Measurements from ENCODE around the gene SUSD3.
"Not testable (repeated sequence)": the region's sequence is repeated elsewhere in the genome, so short reads cannot be mapped to it uniquely, and the experiment has no call there.

- TF ChIP-seq, protein P1, sequence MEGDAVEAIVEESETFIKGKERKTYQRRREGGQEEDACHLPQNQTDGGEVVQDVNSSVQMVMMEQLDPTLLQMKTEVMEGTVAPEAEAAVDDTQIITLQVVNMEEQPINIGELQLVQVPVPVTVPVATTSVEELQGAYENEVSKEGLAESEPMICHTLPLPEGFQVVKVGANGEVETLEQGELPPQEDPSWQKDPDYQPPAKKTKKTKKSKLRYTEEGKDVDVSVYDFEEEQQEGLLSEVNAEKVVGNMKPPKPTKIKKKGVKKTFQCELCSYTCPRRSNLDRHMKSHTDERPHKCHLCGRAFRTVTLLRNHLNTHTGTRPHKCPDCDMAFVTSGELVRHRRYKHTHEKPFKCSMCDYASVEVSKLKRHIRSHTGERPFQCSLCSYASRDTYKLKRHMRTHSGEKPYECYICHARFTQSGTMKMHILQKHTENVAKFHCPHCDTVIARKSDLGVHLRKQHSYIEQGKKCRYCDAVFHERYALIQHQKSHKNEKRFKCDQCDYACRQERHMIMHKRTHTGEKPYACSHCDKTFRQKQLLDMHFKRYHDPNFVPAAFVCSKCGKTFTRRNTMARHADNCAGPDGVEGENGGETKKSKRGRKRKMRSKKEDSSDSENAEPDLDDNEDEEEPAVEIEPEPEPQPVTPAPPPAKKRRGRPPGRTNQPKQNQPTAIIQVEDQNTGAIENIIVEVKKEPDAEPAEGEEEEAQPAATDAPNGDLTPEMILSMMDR (IDR thresholded peaks at IDR 0.05; ENCODE audit: low read depth, low read length): not testable (repeated sequence)
- TF ChIP-seq, protein P2, sequence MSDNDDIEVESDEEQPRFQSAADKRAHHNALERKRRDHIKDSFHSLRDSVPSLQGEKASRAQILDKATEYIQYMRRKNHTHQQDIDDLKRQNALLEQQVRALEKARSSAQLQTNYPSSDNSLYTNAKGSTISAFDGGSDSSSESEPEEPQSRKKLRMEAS (IDR thresholded peaks at IDR 0.05; ENCODE audit: low read depth, low read length): not testable (repeated sequence)
- not testable (repeated sequence) for TF ChIP-seq POLR2A (IDR thresholded peaks at IDR 0.05; ENCODE audit: extremely low read depth, insufficient read length); MYC (IDR thresholded peaks at IDR 0.05; ENCODE audit: low read depth, low read length)
These were observed 43.3 kb upstream of the SUSD3 start for GRCh38 chr9:93015190-93015589.

All from NB4 (cell line).